COR-L47 (cell line): Measurements from ENCODE around the gene BRPF1.

Source experiments
- DNase-seq: peaks from one replicate; lab custom pipeline; 2025; lab: John Stamatoyannopoulos, UW

Gene BRPF1

DNA sequence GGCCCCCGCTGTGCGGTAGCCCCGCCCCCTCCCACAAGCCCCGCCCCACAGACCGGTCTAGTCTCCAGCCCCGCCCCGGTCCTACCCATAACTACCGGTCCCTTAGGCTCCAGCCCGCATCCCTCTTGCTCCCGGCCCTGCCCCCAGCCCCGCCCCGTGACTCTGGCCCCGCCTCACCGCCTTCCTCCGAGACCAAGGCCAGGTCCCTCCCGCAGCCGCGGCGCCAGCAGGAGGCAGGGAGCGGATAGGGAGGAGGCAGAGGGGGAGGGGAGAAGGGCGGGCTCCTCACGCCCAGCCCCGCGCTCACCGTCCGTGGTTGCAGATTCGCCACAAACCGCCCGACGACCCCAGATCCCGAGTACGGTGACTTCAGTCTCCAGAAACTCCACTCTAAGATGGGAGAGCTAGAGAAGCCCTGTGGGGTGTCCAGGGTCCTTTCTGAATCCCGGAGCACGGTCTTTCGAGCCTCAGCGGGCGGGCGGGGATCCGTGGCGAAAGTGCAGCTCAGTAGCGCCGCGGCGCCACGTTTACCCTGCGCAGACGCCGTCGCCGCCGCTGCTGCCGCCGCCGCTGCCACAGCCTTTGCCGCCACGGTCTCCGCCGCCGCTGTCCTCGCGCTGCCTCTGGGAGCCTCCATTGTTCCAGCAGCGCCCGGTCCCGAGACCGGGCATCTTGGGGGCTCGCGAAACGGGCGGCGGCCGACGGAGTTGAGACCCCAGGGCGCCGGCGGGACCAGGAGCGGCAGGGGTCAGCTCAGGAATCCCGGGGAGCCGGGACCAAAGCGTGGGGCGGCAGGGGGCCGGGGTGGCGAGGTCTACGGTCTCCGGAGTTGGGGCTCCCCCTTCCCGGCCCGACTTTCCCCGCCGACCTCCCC, at the start of gene BRPF1:
Gene BRPF1, plus strand, starts transcription at position 530 of the 874 bp plus-strand sequence. CDS start 2,406 bp downstream, outside the sequence.
- DNase-seq, result peak; percentile 89

DNA sequence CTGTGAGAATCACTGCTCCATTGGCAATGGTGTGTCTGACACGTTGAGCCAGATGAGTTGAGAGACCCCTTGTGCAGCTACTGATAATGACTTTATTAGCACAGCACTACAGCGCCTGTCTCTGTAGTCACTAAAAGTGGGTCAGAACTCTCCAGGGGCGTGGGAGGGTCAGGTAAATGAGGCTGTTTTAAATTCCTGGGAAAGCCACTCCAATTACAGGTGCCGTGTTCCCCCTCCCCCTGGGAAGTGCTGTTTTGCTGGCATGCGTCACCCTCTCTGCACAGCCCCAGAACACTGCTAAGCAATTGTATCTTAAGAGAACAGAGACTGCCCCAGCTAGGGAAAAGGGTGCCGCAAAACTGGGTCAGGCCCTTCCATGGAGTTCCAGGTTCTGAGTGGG, 49.4 kb upstream of the BRPF1 start:
- DNase-seq, result no peak

- no peak for DNase-seq
These were observed 48.1 kb upstream of the BRPF1 start for GRCh38 chr3:9683426-9683825.

DNA sequence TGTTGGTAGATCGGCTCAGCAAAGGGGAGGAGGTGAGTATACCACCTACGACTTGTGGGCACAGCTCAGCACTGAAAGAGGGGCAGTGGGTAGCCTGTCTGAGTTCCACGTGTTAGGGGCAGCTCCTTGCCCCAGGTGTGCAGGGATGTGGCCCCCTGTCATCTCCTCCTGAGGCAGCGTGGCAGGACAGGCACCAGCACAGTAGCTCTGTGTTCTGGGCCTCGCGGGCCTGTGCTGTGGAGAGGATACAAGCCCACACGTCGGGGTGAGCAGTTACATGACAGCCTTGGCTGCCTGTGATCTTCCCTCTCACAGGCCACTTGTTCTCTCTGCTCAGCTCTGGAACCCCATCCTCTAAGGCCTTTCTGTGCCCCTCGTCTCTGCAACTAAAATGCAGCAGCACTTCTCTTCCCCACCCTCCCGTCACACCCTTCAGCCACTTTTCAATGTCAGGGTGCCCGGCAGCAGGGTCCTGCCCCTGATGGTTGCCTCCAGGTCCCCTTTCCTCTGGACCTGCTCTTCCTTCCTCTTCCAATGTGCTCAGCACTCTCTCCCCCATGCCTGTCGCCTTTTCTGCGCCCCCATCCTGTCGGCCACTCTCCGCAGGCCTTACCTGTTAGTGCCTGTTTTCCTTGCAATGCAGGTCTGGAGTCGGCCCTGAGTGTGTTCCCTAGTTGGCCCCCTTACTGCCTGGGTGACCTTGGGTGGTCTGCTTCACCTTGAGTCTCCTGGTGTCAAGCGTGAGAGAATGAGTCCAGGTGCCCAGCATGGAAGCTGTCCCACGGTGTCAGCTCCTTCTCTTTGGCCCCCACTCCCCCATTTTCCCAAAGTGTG, 46.1 kb upstream of the BRPF1 start:
- DNase-seq, result no peak

DNA sequence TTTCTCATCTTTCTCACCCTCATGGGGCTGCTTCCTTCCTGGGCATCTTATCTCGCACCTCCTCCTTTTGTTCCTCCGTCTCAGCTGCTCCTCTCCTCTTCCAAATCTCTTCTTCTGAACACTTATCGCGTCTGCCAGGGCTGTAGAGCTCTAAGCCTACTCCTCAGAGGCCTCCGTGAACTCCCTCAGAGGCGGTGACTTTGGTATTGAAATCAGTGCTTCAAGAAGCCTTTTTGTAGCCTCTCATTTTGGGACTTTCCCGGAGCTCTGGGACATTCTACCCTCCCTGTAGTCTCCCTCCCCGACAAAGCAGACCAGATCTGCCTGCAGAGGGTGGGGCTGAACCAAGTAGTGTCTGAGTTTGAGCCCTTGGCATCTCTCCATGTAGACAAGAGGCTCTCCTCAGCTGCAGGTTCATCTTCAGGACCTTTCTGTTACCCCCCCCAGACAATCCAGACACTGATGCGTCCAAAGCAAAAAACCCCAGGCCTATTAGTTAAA, 45.4 kb upstream of the BRPF1 start:
- no peak for DNase-seq

DNA sequence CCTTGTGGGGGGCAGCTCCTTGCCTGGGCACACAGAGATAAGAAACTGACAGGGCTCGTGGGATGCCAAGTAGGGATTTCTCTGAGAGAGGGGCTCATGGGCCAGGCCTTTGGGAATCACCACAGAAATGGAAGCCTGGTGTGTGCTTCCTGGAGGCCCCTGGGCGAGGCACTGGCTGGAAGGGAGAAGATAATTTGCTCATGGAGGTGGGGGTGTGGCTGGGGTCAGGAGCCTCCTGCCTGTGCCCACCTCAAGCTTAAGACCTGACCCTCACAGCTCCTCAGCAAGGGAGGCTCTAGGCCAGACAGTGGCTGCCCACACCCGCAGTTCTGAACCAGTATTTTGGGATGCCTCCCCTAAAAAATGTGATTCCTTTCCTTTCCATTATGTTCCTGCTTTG, 44.8 kb upstream of the BRPF1 start:
- DNase-seq, result no peak

DNA sequence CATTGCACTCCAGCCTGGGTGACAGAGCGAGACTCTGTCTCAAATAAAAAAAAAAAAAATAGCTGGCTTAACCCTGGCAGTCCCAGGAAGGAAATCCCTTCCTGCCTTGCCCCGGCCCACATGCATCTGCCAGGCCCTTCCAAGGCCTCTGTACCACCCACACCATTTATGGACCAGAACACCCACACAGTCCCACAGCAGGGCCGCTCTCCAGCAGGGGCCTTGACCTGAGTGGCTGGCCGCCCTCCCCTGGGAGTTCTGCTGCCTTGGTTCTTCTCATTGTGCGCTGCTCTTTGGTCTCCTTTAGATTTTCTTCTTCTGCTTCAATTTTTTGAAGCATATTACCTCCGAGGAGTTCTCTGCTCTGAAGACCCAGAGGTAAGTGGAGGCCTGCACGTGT, 44.0 kb upstream of the BRPF1 start:
- DNase-seq, result no peak

GRCh38 chr3:9688961-9689360, 42.6 kb upstream of the BRPF1 start:
- DNase-seq, result no peak

DNA sequence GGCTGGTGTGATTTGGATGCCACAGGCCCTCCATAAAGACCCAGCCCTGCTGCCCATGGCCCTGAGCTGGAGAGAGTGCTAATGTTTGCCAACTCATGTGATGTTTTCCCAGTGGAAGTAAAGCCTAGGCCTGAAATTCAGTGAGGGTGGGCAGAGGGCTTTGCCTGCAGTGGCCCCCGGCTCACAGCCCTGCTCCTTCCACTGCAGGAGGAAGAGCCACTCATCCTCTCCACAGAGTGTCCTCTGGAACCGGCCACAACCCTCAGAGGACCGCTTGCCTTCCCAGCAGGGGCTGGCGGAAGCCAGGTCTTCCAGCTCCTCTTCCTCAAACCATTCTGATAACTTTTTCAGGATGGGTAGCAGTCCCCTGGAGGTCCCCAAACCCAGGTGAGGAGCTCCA, 41.8 kb upstream of the BRPF1 start:
- no peak for DNase-seq

DNA sequence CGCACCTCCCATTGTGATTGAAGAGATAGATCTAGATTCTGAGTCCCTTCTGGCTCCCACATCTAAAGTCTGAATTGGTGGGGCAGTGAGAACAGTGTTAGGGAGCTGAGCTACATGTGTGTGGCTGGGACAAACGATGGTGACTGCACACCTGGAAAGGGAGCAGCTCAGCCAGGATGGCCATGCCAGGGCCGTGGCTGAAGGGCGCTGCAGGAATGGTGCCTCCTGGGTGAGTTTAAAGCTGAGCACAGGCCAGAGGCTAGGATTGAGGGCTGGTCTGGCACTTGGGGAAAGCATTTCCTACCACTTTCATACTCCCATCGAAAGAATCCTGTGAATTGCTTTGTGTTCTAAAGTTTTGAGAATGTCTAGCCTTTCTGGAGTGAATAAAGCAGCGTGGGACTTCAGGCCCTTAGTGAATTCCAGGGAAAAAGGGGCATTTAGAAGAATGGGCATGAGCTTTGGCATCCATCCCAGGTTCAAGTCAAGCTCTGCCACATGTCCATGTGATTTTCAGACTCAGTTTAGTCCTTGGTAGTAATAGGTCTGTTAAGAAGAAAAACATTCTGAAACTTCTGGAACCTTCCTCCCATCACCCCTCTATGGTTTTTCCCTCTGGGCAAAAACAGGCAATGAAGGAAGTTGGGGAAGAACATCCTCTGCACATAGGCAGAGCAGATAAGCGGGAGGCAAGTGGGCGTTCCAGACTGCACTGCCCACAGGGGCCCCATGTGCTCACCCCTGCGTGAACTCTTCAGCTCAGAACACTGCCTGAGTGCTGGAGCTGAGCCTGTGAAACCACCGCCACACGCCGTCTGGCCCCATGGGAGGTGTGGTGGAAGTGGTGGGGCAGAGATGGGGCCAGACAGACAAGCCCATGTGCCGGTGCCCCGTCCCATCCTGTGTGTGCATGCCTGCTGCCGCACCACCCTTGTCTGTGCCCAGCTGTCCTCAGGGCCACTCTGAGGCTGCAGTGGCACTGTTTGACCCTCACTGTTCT, 40.8 kb upstream of the BRPF1 start:
- DNase-seq, result no peak

DNA sequence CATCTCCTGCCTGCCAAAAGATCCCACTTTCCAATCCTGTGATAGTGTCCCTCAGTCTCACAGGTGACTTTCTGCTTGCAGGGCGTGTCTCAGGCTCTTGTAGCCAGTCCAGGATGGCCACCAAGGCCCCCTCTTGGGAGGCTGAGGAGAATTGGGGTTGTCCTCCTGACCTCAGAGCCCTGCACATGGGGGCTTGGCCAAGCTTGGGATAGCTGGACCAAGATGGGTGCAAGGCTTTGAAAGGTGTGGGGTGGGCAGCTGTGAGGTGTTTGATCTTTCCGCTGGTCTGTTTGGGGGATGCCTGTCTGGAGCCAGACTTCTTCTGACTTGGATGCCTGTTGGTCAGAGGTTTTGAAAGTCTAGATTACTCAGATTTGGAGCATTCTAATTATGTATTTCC, 39.9 kb upstream of the BRPF1 start:
- DNase-seq, result no peak

- DNase-seq, result no peak
These were observed 39.1 kb upstream of the BRPF1 start for GRCh38 chr3:9692416-9692815.

- no peak for DNase-seq
These were observed 36.2 kb upstream of the BRPF1 start for GRCh38 chr3:9695345-9695744.

DNA sequence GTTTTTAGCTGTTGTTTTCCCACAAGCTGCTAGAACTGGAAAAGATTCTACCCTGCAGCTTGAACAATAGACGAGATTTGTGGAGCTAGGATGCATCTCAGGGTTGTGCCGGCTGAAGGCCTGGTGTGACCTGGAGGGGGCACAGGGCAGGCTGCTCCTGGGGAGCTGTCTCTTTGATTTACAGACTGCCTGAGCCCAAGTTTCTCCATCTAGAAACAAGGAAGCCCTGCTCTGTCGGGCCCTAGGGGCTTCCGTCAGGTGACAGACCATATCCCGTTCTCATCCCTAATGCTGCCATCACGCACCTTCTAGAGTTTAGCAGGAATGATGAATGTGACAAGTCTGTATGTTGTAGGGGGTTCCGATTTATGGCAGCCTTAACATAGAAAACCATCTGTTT, 35.8 kb upstream of the BRPF1 start:
- no peak for DNase-seq

GRCh38 chr3:9696480-9697220, 34.9 kb upstream of the BRPF1 start:
- no peak for DNase-seq

- DNase-seq, result no peak
These were observed 33.6 kb upstream of the BRPF1 start for GRCh38 chr3:9697892-9698291.

GRCh38 chr3:9698293-9698692, 33.2 kb upstream of the BRPF1 start:
- DNase-seq, result no peak

- DNase-seq, result no peak
These were observed 31.0 kb upstream of the BRPF1 start for GRCh38 chr3:9700536-9700935.

GRCh38 chr3:9701006-9701405, 30.5 kb upstream of the BRPF1 start:
- no peak for DNase-seq

DNA sequence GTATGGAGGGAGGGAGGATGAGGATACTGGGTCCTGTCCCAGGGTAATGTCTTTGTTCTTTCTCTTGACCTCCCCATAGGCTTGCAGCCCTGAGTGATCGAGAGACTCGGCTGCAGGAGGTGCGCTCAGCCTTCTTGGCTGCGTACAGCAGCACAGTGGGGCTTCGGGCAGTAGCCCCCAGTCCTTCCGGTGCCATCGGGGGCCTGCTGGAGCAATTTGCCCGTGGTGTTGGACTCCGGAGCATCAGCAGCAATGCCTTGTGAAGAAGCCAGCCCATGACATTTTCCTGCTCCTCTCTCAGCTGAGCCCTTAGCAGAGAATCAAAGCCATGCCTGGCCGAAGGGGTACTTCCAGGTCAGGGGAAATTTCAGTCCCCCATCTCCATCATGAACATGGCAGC, 29.8 kb upstream of the BRPF1 start:
- DNase-seq, result no peak

DNA sequence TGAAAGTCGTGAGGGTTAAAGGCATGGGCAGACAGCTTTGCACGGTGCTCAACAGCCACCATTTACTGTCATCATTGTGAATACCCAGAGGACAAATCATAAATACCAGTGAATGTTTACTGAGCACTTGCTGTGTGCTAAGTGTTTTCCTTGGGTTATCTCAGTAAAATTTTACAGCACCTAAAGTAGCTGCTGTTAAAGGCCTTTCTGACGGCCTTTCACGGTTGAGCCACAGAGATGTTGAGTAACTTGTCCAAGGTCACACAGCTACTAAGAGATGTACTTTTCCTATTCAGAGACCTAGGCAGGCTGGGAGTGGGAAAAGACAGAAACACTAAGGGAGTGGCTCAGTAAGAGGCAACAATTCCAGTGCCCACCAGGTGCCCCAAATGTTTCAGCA, 28.3 kb upstream of the BRPF1 start:
- DNase-seq, result no peak
